ENCODE data around the gene MYBPH. TPM values are rescaled to one million over a fixed set of nuclear protein-coding genes. Genes with fewer than 3 reads are reported as not detected.

Gene MYBPH
- polyA plus RNA-seq, 2 of the 4 experiments (the other 2 are of a cell fraction), result not detected

- Histone ChIP-seq H3K4me1 (peaks cover 31% of the 10 kb centered on the region; the same call in 2 of the 3 replicates), H3K27ac (no peak overlapping the region), H3K9me3 (no peaks in the 10 kb centered on the region), H3K4me2 (no peak overlapping the region), H3K4me3 (no peak overlapping the region)
- FAIRE-seq (no peak), DNase-seq (ENCODE audit: low read depth in 1 of 2, low spot score in 1 of 2) (no peak), ATAC-seq (no peak)
- ChIA-PET CTCF (interaction anchor here (0.5 to 9.0 kb wide), 10 partner anchors 8 to 530 kb away, joined by 3 to 91 read pairs (median 5); no protein-coding TSS in a partner anchor), POLR2A (no interaction called here)
- WGBS (ENCODE audit: missing lambda C conversion rate), result 88% methylated on average over 3 of the region's 3 CpGs
- no peak for TF ChIP-seq REST (IDR thresholded peaks at IDR 0.05)
- TF ChIP-seq POLR2AphosphoS2 (conservative IDR thresholded peaks at IDR 0.05; ENCODE audit: low read length), result no peak
- no peak for TF ChIP-seq FOSL2 (IDR thresholded peaks at IDR 0.05)
- no peak for TF ChIP-seq FOSL2 (CRISPR knock-in tag; IDR thresholded peaks at IDR 0.05)
- TF ChIP-seq HMGXB4 (CRISPR knock-in tag; IDR thresholded peaks at IDR 0.05; ENCODE audit: borderline replicate concordance), result no peak
- TF ChIP-seq KDM1A (IDR thresholded peaks at IDR 0.05; ENCODE audit: low read depth), result no peak
- TF ChIP-seq MAFK (IDR thresholded peaks at IDR 0.05; ENCODE audit: partially characterized antibody), result no peak
Measured at GRCh38 chr1:203130358-203130985, 45.2 kb downstream of the MYBPH start.

GRCh38 chr1:203129501-203130231 lies 46.0 kb downstream of the MYBPH start:
- WGBS (ENCODE audit: missing lambda C conversion rate), result 52% methylated on average over 7 of the region's 7 CpGs
- Histone ChIP-seq H3K4me2 (no peak overlapping the region), H3K9me3 (no peaks in the 10 kb centered on the region), H3K27ac (no peak overlapping the region), H3K4me3 (no peak overlapping the region), H3K4me1 (peaks cover 26% of the 10 kb centered on the region; the same call in 1 of the 3 replicates)
- no peak for FAIRE-seq
- TF ChIP-seq GATA3 (IDR thresholded peaks at IDR 0.05; ENCODE audit: borderline replicate concordance) (no peak), RCOR1 (IDR thresholded peaks at IDR 0.05; ENCODE audit: low read depth, low read length) (no peak), SMC3 (IDR thresholded peaks at IDR 0.05) (no peak), HMGXB4 (CRISPR knock-in tag; IDR thresholded peaks at IDR 0.05; ENCODE audit: borderline replicate concordance) (no peak), RAD21 (conservative IDR thresholded peaks at IDR 0.05 in 1 of 2, IDR thresholded peaks at IDR 0.05 in 1 of 2) (no peak), TFCP2L1 (CRISPR knock-in tag; IDR thresholded peaks at IDR 0.05) (no peak), JUNB (IDR thresholded peaks at IDR 0.05) (no peak), RFX5 (IDR thresholded peaks at IDR 0.05) (no peak), HES2 (IDR thresholded peaks at IDR 0.05) (no peak), ZNF302 (CRISPR knock-in tag; IDR thresholded peaks at IDR 0.05) (no peak), MAX (IDR thresholded peaks at IDR 0.05) (no peak), HEYL (CRISPR knock-in tag; IDR thresholded peaks at IDR 0.05) (no peak), RARB (CRISPR knock-in tag; IDR thresholded peaks at IDR 0.05) (no peak)
- DNase-seq (ENCODE audit: low read depth in 1 of 2, low spot score in 1 of 2), result no peak
- ChIA-PET CTCF (interaction anchor here (0.8 to 9.0 kb wide), 10 partner anchors 9 to 446 kb away, joined by 3 to 91 read pairs (median 5); no protein-coding TSS in a partner anchor), POLR2A (no interaction called here)
- ATAC-seq, result no peak
